ENCODE measurements around the gene MAEL.

MAEL gene

GRCh38 chr1:166951050-166951449 lies 38.0 kb upstream of the MAEL start:
- no peak overlapping the region for H3K4me3 ChIP-seq (ENCODE audit: low read depth, low read length)
- TF ChIP-seq, protein P1, sequence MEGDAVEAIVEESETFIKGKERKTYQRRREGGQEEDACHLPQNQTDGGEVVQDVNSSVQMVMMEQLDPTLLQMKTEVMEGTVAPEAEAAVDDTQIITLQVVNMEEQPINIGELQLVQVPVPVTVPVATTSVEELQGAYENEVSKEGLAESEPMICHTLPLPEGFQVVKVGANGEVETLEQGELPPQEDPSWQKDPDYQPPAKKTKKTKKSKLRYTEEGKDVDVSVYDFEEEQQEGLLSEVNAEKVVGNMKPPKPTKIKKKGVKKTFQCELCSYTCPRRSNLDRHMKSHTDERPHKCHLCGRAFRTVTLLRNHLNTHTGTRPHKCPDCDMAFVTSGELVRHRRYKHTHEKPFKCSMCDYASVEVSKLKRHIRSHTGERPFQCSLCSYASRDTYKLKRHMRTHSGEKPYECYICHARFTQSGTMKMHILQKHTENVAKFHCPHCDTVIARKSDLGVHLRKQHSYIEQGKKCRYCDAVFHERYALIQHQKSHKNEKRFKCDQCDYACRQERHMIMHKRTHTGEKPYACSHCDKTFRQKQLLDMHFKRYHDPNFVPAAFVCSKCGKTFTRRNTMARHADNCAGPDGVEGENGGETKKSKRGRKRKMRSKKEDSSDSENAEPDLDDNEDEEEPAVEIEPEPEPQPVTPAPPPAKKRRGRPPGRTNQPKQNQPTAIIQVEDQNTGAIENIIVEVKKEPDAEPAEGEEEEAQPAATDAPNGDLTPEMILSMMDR (IDR thresholded peaks at IDR 0.05; ENCODE audit: low read depth, low read length, missing control alignments): no peak
- in situ Hi-C loops (cut with HindIII; ENCODE audit: low sequenced_read_pairs): no loop called here
- DNase-seq (ENCODE audit: low read depth): no peak

DNA sequence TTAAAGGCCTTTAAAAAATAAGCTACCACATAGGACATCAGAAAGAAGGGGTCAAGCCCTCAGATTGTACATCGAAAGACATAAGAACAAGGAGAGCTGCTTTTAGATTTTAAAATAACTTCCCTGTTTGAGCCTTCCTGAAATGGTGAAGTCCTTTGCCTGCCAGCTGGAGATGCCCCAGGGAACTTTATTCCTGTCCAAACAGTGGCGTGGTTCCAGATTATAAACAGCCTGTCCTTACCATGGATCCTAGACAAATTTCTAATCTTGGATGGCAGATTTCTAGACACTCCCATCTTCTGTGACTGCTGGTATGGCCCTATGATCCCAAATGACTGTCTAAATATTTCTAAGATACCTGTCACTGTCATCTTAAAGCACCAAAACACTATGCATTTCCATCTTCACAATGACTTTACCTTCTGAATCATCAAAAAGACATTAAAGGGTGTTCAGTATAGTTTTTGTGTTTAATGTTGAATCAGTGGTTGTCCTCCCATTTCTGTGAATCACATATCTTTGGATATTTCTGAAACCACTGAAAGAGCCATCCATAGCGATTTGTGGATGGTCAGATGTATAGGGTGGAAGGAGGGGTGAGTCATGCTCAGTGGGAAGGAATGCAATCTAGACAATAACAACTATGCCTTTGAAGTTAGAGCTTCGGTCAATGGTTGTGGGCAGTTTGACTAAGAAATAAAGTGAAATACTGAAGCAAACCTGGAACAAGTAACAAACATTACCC lies 36.9 kb upstream of the MAEL start:
- TF ChIP-seq, protein P1 (IDR thresholded peaks at IDR 0.05; ENCODE audit: low read depth, low read length, missing control alignments): no peak
- in situ Hi-C loops (cut with HindIII; ENCODE audit: low sequenced_read_pairs): no loop called here
- peak; percentile 92 for DNase-seq (ENCODE audit: low read depth)
- no peak overlapping the region for H3K4me3 ChIP-seq (ENCODE audit: low read depth, low read length)

- TF ChIP-seq, protein P1 (IDR thresholded peaks at IDR 0.05; ENCODE audit: low read depth, low read length, missing control alignments): no peak
- DNase-seq (ENCODE audit: low read depth): no peak
- no peak overlapping the region for H3K4me3 ChIP-seq (ENCODE audit: low read depth, low read length)
- in situ Hi-C loops (cut with HindIII; ENCODE audit: low sequenced_read_pairs): no loop called here
These were observed 35.6 kb upstream of the MAEL start for GRCh38 chr1:166953491-166953890.

- in situ Hi-C loops (cut with HindIII; ENCODE audit: low sequenced_read_pairs): no loop called here
- no peak overlapping the region for H3K4me3 ChIP-seq (ENCODE audit: low read depth, low read length)
- TF ChIP-seq, protein P1 (IDR thresholded peaks at IDR 0.05; ENCODE audit: low read depth, low read length, missing control alignments): no peak
- no peak for DNase-seq (ENCODE audit: low read depth)
These were observed 32.8 kb upstream of the MAEL start for GRCh38 chr1:166956057-166956850.

DNA sequence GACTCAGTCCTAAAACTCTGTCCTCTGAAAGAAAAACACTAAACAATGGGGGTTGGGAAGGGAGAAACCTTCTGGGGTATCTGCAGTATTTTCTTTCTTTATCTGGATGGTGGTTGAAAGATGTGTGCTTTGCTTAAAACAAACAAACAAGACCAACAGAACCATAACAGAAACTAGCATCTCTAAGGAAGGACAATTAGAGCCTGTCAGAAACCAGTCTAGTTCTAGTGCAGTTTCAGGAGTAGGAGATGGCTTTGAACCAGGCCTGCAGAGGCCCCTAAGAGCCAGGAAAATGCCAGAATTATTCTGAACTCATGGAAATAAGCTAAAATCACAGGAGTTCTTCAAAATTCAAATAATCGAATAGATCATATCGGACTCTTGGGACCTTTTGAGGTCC lies 32.2 kb upstream of the MAEL start:
- H3K4me3 ChIP-seq (ENCODE audit: low read depth, low read length): no peak overlapping the region

DNA sequence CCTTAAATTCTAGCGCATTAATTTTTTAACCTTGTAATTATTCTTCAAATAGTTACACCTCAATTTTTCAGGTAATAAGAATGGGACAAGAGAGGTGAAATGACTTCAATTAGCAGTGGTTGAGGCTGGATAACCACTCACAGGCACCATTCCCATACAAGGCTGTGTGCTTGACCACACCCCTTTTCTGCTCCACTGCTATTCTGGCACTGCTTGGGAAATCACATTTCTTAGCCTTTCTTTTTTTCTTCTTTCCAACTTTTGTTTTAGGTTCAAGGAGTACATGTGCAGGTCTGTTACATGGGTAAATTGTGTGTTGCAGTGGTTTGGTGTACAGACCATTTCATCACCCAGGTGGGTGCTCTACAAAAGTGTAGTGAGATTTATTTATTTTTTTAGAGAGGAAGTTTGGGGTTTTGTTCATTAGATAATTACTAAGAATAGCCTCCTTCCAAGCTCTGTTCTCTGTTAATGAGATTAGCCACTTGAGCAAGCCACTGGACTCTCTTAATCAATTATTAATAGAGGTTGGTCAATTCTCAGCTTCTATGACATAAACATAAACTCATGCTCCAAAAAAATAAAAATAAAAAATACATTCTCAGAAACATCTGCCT lies 28.1 kb upstream of the MAEL start:
- no peak for DNase-seq (ENCODE audit: low read depth)
- no peak overlapping the region for H3K4me3 ChIP-seq (ENCODE audit: low read depth, low read length)
- TF ChIP-seq, protein P1 (IDR thresholded peaks at IDR 0.05; ENCODE audit: low read depth, low read length, missing control alignments): no peak
- in situ Hi-C loops (cut with HindIII; ENCODE audit: low sequenced_read_pairs): no loop called here

More for the DNA sequence above, 32.2 kb upstream of the MAEL start:
- in situ Hi-C loops (cut with HindIII; ENCODE audit: low sequenced_read_pairs): no loop called here
- DNase-seq (ENCODE audit: low read depth): no peak
- TF ChIP-seq, protein P1 (IDR thresholded peaks at IDR 0.05; ENCODE audit: low read depth, low read length, missing control alignments): no peak

Measured in astrocyte of the cerebellum (primary cell).